ENCODE measurements around the gene ROCK2.

DNA sequence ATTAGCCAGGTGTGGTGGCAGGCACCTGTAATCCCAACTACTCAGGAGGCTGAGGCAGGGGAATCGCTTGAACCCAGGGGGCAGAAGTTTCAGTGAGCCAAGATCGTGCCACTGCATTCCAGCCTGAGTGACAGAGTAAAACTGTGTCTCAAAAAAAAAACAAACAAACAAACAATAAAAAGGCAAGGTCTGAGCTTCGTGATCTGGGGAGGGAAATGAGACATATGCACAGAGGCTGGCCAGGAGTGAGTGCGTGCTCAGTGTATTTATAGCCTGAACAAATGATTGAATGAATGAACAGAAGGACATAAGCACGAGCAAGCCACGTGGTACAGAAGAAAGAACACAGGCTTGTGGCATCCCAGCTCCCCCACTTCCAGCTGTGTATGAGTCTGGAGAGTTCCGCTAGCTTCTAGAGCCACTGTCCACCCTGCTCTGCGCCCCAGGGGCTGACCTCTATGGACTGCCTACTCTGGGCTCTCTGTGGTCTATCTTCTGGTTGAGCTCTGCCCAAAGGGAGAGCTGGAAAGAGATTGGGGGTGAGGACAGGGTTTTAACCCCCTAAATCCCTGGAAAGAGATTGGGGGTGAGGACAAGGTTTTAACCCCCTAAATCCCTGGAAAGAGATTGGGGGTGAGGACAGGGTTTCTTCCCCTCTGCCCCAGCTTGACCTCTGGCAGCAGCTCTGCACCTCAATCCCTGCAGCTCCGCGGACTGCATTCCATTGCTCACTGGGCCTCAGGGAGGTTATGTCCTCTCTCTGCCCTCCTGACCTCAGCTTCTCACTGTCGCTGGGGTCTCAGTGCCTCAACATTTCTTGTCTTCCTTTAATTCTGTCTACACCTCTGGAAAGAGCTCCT lies 11.0 kb upstream of the ROCK2 start:
- no peak for TF ChIP-seq POLR2A (IDR thresholded peaks at IDR 0.05)
- TF ChIP-seq, protein P1, sequence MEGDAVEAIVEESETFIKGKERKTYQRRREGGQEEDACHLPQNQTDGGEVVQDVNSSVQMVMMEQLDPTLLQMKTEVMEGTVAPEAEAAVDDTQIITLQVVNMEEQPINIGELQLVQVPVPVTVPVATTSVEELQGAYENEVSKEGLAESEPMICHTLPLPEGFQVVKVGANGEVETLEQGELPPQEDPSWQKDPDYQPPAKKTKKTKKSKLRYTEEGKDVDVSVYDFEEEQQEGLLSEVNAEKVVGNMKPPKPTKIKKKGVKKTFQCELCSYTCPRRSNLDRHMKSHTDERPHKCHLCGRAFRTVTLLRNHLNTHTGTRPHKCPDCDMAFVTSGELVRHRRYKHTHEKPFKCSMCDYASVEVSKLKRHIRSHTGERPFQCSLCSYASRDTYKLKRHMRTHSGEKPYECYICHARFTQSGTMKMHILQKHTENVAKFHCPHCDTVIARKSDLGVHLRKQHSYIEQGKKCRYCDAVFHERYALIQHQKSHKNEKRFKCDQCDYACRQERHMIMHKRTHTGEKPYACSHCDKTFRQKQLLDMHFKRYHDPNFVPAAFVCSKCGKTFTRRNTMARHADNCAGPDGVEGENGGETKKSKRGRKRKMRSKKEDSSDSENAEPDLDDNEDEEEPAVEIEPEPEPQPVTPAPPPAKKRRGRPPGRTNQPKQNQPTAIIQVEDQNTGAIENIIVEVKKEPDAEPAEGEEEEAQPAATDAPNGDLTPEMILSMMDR (IDR thresholded peaks at IDR 0.05): no peak
